Parathyroid adenoma (tissue), 2 donors: Measurements from ENCODE around the gene PALLD.

Experiments used
- H2AFZ ChIP-seq: fragments of 300-600 bp; sonication (generic); one replicate; pipeline ENCODE4 v1.7.0; 2017; ENCODE audit warnings: antibody characterized with exemption, mild to moderate bottlenecking
- H3K27ac ChIP-seq: fragments of 300-600 bp; sonication (generic); one replicate; pipeline ENCODE4 v1.7.0; 2017
- H3K27me3 ChIP-seq: fragments of 300-600 bp; sonication (generic); one replicate; pipeline ENCODE4 v1.7.0; 2017; ENCODE audit warnings: low read length; ENCODE audit not compliant: control insufficient read depth, insufficient read depth
- H3K36me3 ChIP-seq: fragments of 300-600 bp; sonication (generic); one replicate; pipeline ENCODE4 v1.7.0; 2017; ENCODE audit warnings: low read length; ENCODE audit not compliant: control insufficient read depth, insufficient read depth
- H3K4me1 ChIP-seq: fragments of 300-600 bp; sonication (generic); one replicate; pipeline ENCODE4 v1.7.0; 2017; ENCODE audit warnings: control low read depth
- H3K4me2 ChIP-seq: fragments of 300-600 bp; sonication (generic); one replicate; pipeline ENCODE4 v1.7.0; 2017; ENCODE audit warnings: low read length
- H3K4me3 ChIP-seq: fragments of 300-600 bp; sonication (generic); one replicate; pipeline ENCODE4 v1.7.0; 2017; ENCODE audit warnings: low read depth, low read length
- H3K79me2 ChIP-seq: fragments of 300-600 bp; sonication (generic); one replicate; pipeline ENCODE4 v1.7.0; 2017; ENCODE audit warnings: control low read depth
- H3K9ac ChIP-seq: fragments of 300-600 bp; sonication (generic); one replicate; pipeline ENCODE4 v1.7.0; 2017; ENCODE audit warnings: mild to moderate bottlenecking
- H3K9me3 ChIP-seq: fragments of 300-600 bp; sonication (generic); one replicate; pipeline ENCODE4 v1.7.0; 2017; ENCODE audit warnings: low read length; ENCODE audit not compliant: control insufficient read depth
- CTCF ChIP-seq: fragments of 300-600 bp; sonication (generic); IDR thresholded peaks from one replicate; pipeline ENCODE4 v1.7.0; 2017; ENCODE audit warnings: antibody characterized with exemption, mild to moderate bottlenecking
- donor health status: primary hyperparathyroidism.

PALLD gene

GRCh38 chr4:168549143-168549542, 52.3 kb downstream of the PALLD start:
- Histone ChIP-seq H3K9ac (no peak overlapping the region), H3K9me3 (no peaks in the 10 kb centered on the region), H3K79me2 (no peaks in the 10 kb centered on the region), H2AFZ (no peak overlapping the region), H3K27ac (no peak overlapping the region), H3K4me1 (no peaks in the 10 kb centered on the region), H3K4me3 (no peak overlapping the region), H3K27me3 (no peaks in the 10 kb centered on the region), H3K4me2 (no peak overlapping the region), H3K36me3 (no peaks in the 10 kb centered on the region)
- no peak for TF ChIP-seq CTCF

GRCh38 chr4:168550064-168550766, 53.4 kb downstream of the PALLD start:
- no peak for TF ChIP-seq CTCF
- Histone ChIP-seq H3K4me1 (no peaks in the 10 kb centered on the region), H3K4me2 (no peak overlapping the region), H3K36me3 (no peaks in the 10 kb centered on the region), H3K9ac (no peak overlapping the region), H2AFZ (no peak overlapping the region), H3K79me2 (no peaks in the 10 kb centered on the region), H3K27ac (no peak overlapping the region), H3K4me3 (no peak overlapping the region), H3K9me3 (no peaks in the 10 kb centered on the region), H3K27me3 (no peaks in the 10 kb centered on the region)

GRCh38 chr4:168551211-168551610, 54.4 kb downstream of the PALLD start:
- no peak overlapping the region for H3K4me3 ChIP-seq
- H3K9me3 ChIP-seq: no peaks in the 10 kb centered on the region
- H3K36me3 ChIP-seq: no peaks in the 10 kb centered on the region
- H2AFZ ChIP-seq: no peak overlapping the region
- no peaks in the 10 kb centered on the region for H3K79me2 ChIP-seq
- no peak for TF ChIP-seq CTCF
- no peak overlapping the region for H3K27ac ChIP-seq
- no peak overlapping the region for H3K4me2 ChIP-seq
- no peaks in the 10 kb centered on the region for H3K4me1 ChIP-seq
- no peaks in the 10 kb centered on the region for H3K27me3 ChIP-seq
- H3K9ac ChIP-seq: no peak overlapping the region

GRCh38 chr4:168551945-168552695, 55.3 kb downstream of the PALLD start:
- no peak overlapping the region for H3K4me3 ChIP-seq
- H2AFZ ChIP-seq: no peak overlapping the region
- no peak overlapping the region for H3K4me2 ChIP-seq
- H3K36me3 ChIP-seq: no peaks in the 10 kb centered on the region
- no peaks in the 10 kb centered on the region for H3K79me2 ChIP-seq
- H3K9ac ChIP-seq: no peak overlapping the region
- H3K9me3 ChIP-seq: no peaks in the 10 kb centered on the region
- TF ChIP-seq CTCF: no peak
- no peaks in the 10 kb centered on the region for H3K27me3 ChIP-seq
- H3K27ac ChIP-seq: no peak overlapping the region
- H3K4me1 ChIP-seq: no peaks in the 10 kb centered on the region
